ENCODE measurements around the gene COL4A2.

Gene COL4A2

DNA sequence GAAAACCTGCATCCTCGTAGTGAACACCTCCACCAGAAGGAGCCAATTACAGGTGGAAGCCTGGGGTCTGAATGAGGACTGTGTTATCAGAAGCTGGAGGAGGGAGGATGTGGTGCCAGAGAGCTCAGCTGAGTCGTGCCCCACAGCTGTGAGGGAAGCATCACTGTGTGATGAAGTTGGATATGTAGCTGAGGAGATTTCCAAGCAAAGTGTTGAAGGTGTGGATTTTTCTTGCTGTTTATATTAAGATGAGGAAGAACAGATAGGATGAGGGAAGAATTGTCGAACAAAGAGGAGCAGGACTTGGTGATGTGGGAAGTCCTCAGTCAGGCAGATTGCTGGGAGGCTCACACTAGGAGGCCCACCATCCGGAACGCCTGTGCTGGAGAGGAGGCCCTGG is 250.0 kb downstream of the COL4A2 start:
- no peak for DNase-seq (ENCODE audit: low read depth)
- H3K4me3 ChIP-seq (ENCODE audit: control insufficient read depth, low read depth, low read length) = no peak overlapping the region
- TF ChIP-seq, protein P1, sequence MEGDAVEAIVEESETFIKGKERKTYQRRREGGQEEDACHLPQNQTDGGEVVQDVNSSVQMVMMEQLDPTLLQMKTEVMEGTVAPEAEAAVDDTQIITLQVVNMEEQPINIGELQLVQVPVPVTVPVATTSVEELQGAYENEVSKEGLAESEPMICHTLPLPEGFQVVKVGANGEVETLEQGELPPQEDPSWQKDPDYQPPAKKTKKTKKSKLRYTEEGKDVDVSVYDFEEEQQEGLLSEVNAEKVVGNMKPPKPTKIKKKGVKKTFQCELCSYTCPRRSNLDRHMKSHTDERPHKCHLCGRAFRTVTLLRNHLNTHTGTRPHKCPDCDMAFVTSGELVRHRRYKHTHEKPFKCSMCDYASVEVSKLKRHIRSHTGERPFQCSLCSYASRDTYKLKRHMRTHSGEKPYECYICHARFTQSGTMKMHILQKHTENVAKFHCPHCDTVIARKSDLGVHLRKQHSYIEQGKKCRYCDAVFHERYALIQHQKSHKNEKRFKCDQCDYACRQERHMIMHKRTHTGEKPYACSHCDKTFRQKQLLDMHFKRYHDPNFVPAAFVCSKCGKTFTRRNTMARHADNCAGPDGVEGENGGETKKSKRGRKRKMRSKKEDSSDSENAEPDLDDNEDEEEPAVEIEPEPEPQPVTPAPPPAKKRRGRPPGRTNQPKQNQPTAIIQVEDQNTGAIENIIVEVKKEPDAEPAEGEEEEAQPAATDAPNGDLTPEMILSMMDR (IDR thresholded peaks at IDR 0.05; ENCODE audit: control insufficient read depth, insufficient read depth, low read depth, low read length, missing control alignments) = no peak

DNA sequence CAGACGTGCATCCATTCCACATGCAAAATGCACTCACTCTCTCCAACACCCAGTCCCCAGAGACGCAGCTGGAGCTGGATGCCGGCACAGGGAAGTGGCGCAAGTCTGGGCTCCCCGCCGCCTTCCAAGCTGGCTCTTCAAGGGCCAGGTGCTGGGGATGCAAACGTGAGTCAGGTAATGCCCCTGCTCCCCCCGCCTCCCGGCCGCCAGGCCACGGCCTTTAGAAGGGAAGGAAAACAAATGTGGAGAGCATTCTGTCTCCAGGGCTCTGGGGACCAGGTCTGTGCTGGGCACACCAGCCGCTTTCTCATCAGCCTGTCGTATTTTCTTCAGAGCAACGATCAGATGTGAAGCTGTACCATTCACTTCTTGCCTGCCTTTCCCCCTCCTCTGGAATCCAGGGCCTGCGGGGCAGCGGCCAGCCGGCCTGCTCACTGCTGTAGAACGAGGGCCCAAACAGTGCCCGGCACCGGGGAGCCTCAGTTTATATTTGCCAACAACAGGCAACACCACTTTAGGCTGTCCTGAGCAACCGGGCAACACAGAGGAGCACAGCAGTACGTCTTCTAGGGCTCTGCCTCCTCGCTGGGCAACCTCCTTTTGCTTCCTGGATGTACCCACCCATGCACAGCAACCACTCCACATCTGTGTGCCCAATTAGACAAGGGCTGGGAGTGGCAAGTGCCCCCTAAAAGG is 250.7 kb downstream of the COL4A2 start:
- TF ChIP-seq, protein P1 (IDR thresholded peaks at IDR 0.05; ENCODE audit: control insufficient read depth, insufficient read depth, low read depth, low read length, missing control alignments) = no peak
- no peak for DNase-seq (ENCODE audit: low read depth)
- no peak overlapping the region for H3K4me3 ChIP-seq (ENCODE audit: control insufficient read depth, low read depth, low read length)

DNA sequence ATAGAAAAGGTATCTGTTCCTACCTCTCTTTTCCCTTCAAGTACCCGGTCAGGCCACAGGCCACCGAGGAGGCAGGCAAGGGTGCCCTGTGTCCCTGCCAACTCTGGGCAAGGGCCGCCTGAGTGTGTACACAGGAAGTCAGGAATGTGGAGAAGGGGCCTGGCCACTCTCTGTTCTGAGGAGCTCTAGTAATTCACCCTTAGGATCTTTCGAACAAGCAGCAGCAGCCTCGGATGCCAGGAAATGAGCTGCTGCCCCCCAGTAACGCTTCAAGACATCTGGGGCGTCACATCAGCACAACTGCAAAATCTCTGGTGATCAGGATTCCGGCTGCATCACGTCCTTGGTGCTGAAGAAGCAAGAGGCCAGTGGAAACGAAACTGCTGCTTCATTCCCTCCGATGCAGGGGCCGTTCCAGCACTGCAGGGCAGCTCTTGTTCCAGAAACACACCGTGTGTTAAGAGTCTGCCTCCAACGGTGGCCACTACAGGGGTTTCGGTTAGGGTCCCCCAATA is 252.4 kb downstream of the COL4A2 start:
- TF ChIP-seq, protein P1 (IDR thresholded peaks at IDR 0.05; ENCODE audit: control insufficient read depth, insufficient read depth, low read depth, low read length, missing control alignments) = no peak
- no peak overlapping the region; the same call in 1 of the 2 replicates for H3K4me3 ChIP-seq (ENCODE audit: control insufficient read depth, low read depth, low read length)
- no peak for DNase-seq (ENCODE audit: low read depth)

DNA sequence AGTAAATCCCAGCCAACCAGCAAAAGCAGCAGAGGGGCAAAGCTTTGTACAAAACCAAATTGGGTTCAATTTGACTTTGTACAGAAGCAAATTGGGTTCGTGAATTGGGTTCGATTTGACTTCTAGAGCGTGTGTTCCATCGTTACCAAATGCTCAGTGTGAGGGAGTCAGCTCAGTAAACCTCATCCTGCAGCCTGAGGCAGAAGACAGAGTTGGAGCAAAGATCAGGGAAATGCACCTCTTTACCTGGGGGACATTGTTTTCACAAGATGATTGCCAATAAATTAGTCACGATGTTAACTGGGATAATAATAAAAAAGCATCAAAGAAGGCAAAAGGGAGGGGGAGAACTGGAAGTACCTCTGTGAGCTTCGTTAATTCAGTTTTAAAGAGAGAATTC is 252.9 kb downstream of the COL4A2 start:
- TF ChIP-seq, protein P1 (IDR thresholded peaks at IDR 0.05; ENCODE audit: control insufficient read depth, insufficient read depth, low read depth, low read length, missing control alignments) = no peak
- no peak overlapping the region; the same call in 1 of the 2 replicates for H3K4me3 ChIP-seq (ENCODE audit: control insufficient read depth, low read depth, low read length)

DNA sequence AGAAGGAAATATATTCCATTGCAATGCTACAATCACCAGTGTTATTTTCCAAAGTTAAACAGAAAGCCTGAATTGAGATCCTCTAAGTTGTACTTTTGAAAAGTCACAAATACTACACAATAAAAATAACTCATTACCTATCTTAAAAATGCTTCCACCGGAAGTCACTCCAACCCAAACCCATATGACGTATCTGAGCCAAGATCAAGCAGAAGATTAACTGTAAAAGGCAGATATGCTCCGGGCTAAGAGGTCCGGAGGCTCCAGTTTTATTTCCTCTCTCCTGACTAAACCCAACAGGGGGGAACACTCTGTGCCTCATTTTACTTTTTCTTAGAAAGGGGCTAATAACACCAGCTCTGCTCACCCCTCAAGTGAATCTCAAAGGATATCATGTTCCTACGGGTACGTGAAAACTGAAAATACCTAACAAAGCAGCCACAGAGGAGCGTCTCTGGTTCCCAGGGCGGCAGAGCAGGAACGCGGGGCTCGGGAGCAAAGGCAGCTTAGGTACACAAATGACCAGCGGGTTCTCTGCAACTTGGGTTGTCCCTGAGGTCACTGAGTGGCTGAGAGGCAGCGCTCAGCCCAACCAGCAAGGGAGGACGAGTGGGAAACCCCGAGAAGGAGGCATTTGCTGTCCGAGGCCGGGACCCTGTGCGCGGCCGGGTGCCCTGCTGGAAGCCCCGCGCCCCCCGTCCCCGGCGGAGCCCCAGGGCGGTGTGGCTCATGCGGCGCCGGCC is 253.7 kb downstream of the COL4A2 start:
- H3K4me3 ChIP-seq (ENCODE audit: control insufficient read depth, low read depth, low read length) = peak overlapping the region; percentile 87
- TF ChIP-seq, protein P1 (IDR thresholded peaks at IDR 0.05; ENCODE audit: control insufficient read depth, insufficient read depth, low read depth, low read length, missing control alignments) = no peak
- DNase-seq (ENCODE audit: low read depth) = no peak

More for the DNA sequence above, 252.9 kb downstream of the COL4A2 start:
- no peak for DNase-seq (ENCODE audit: low read depth)

DNA sequence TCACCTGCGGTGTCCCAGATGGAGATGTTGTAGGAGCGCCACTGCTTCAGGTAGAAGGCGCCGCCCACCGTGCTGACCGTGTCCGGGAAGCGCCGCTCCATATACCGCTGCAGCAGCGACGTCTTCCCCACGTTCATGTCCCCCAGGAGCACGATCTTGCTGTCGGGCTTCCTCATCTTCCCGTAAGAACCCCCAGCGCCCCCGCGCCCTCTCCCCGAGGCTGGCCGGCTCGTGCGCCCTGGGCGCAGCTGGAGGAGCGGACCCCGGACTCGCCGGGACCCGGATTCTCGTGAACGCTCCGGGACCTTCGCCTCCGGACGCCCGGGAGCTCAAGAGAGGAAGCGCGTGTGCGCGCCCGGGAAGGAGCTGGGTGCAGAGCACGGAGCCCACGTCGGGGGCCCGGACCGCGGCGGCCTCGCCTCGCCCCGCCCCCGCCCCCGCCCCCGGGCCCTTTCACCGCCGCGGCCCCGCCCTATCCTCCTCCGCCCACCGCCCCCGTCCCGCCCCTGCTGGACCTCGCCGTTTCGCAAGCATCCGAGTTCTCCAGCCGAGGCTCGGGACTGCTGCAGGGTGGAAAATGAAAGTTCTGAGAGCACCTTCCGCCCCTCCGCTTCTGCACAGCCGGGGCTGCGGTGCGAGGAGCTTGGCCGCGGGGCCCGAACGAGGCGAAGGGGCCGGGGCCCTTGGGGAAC is 254.4 kb downstream of the COL4A2 start, which contains the start of gene RAB20:
Gene RAB20, minus strand, starts transcription at position 379 of the 692 bp plus-strand sequence. Its CDS starts 203 bp downstream, at position 176.
- H3K4me3 ChIP-seq (ENCODE audit: control insufficient read depth, low read depth, low read length) = peak within 1 kb of the TSS; percentile 87
- TF ChIP-seq, protein P1 (IDR thresholded peaks at IDR 0.05; ENCODE audit: control insufficient read depth, insufficient read depth, low read depth, low read length, missing control alignments) = no peak
- DNase-seq (ENCODE audit: low read depth) = no peak

Data from AG09309 (cell line).